Uterus (tissue), 2 donors: ENCODE data around the gene SGCA.

Experiments used
- CTCF ChIP-seq, 4 experiments: fragments of 200-600 bp in 2 of 4; fragments of 450-650 bp in 2 of 4; sonication (generic) in 2 of 4; IDR thresholded peaks; one replicate each; pipeline ENCODE4 v1.5.1; 2016 to 2019; ENCODE audit warnings: antibody characterized with exemption in 4 of 4, mild to moderate bottlenecking in 2 of 4, moderate library complexity in 1 of 4
- POLR2A ChIP-seq, 2 donors: fragments of 450-650 bp; IDR thresholded peaks; one replicate each; pipeline ENCODE4 v1.6.1; 2016; ENCODE audit warnings: antibody characterized with exemption in 2 of 2, mild to moderate bottlenecking in 1 of 2, moderate library complexity in 1 of 2

- no peak for TF ChIP-seq POLR2A (IDR thresholded peaks at IDR 0.05)
- TF ChIP-seq CTCF (IDR thresholded peaks at IDR 0.05) = no peak
Measured at GRCh38 chr17:50192618-50193291, 26.9 kb downstream of the SGCA start.
